ENCODE measurements around the gene RC3H2. TPM values are rescaled to one million over a fixed set of nuclear protein-coding genes. Genes with fewer than 3 reads are reported as not detected.

The RC3H2 gene
- total RNA-seq, 3 donors from 2014 or later (not counting 1 experiment from before 2014, with no cell fraction given): 74.0 to 78.8 (median 77.3) TPM

DNA sequence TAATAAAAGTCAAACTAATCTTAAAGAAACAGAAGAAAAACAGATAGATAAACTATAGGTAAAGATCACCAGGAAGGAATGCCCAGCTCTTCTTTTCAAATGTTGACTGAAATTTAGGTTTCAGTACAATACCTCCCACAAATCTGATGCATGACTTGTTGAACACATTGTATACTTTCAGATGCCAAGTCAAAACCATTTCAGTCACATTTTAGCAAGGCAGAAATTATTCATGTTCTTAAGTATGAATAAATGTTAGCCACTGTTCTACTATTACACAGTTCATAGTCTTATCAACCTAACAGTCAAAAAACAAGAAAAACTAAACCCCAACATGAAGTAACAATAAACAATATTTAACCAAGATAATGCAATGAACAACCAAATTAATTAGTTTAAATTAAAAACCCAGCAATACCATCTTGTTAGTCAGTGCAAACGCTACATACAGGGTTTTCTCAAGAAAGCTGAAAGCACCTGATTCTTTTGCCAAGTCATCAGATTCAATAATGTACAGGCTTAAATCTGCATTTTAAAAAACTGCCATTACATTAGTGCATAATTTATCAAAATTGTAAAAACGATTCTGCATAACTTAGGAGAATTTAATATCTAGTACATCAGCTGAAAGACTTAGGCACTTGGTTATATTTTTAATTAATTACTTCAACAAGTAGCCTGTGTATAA lies 56.8 kb downstream of the RC3H2 start:
- Mint-ChIP-seq H3K27me3 (ENCODE audit: low read depth in 2 of 2) (no peaks in the 10 kb centered on the region), H3K36me3 (no peaks in the 10 kb centered on the region), H3K27ac (peak overlapping the region in 1 of 2 donors; percentile 24), H3K9me3 (no peaks in the 10 kb centered on the region), H3K4me1 (no peaks in the 10 kb centered on the region), H3K4me3 (no peak overlapping the region)
- no peaks in the 10 kb centered on the region for H3K9me3 ChIP-seq (ENCODE audit: control insufficient read depth, insufficient read depth, low read length)
- no peaks in the 10 kb centered on the region for H3K27me3 ChIP-seq (ENCODE audit: control insufficient read depth, insufficient read depth, low read length)
- no peak overlapping the region for H3K4me3 ChIP-seq (ENCODE audit: low read length)
- ATAC-seq: no peak
- TF ChIP-seq, protein P1, sequence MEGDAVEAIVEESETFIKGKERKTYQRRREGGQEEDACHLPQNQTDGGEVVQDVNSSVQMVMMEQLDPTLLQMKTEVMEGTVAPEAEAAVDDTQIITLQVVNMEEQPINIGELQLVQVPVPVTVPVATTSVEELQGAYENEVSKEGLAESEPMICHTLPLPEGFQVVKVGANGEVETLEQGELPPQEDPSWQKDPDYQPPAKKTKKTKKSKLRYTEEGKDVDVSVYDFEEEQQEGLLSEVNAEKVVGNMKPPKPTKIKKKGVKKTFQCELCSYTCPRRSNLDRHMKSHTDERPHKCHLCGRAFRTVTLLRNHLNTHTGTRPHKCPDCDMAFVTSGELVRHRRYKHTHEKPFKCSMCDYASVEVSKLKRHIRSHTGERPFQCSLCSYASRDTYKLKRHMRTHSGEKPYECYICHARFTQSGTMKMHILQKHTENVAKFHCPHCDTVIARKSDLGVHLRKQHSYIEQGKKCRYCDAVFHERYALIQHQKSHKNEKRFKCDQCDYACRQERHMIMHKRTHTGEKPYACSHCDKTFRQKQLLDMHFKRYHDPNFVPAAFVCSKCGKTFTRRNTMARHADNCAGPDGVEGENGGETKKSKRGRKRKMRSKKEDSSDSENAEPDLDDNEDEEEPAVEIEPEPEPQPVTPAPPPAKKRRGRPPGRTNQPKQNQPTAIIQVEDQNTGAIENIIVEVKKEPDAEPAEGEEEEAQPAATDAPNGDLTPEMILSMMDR (IDR thresholded peaks at IDR 0.05): no peak
- intact Hi-C loops (cut with micrococcal nuclease): no loop called here
- H3K4me1 ChIP-seq (ENCODE audit: control insufficient read depth, insufficient read depth, low read length): no peaks in the 10 kb centered on the region
- WGBS (ENCODE audit: insufficient coverage): 100% methylated on average over 1 of the region's 2 CpGs
- peaks cover 44% of the 10 kb centered on the region for H3K36me3 ChIP-seq (ENCODE audit: control insufficient read depth, insufficient read depth, low read length)
- DNase-seq: no peak
- no peak overlapping the region for H3K27ac ChIP-seq (ENCODE audit: low read length)

GRCh38 chr9:122846371-122846940 lies 58.7 kb downstream of the RC3H2 start:
- TF ChIP-seq, protein P1 (IDR thresholded peaks at IDR 0.05): no peak
- Histone ChIP-seq H3K36me3 (ENCODE audit: control insufficient read depth, insufficient read depth, low read length) (peaks cover 41% of the 10 kb centered on the region), H3K27me3 (ENCODE audit: control insufficient read depth, insufficient read depth, low read length) (no peaks in the 10 kb centered on the region), H3K4me3 (ENCODE audit: low read length) (no peak overlapping the region), H3K4me1 (ENCODE audit: control insufficient read depth, insufficient read depth, low read length) (no peaks in the 10 kb centered on the region), H3K27ac (ENCODE audit: low read length) (no peak overlapping the region), H3K9me3 (ENCODE audit: control insufficient read depth, insufficient read depth, low read length) (no peaks in the 10 kb centered on the region)
- Mint-ChIP-seq H3K27me3 (ENCODE audit: low read depth in 2 of 2) (no peaks in the 10 kb centered on the region), H3K9me3 (no peaks in the 10 kb centered on the region), H3K4me3 (no peak overlapping the region), H3K36me3 (no peaks in the 10 kb centered on the region), H3K27ac (peak overlapping the region; percentile 53 to 56), H3K4me1 (no peaks in the 10 kb centered on the region)
- intact Hi-C loops (cut with micrococcal nuclease): no loop called here
- WGBS (ENCODE audit: insufficient coverage): 68% methylated on average over 5 of the region's 5 CpGs
- DNase-seq (peak in 1 of 2 donors; percentile 52), ATAC-seq (no peak)

DNA sequence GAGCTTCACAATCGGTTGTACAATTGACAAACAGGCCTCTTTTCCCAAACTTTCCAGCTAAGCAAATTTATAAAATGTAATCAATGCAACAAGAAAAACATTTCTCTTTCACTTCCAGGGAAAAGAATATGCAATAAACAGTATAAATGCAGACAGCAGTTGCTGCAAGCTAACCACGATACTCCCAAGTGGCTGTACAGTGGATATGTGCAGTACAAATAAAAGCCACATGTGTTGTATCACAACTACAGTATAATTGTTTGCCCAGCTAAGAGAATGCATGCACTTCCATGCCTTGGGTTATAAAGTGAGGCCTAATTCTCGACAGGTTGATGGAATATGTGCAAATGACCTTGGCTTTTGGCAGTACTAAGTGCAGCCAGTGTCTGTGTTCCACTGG lies 60.0 kb downstream of the RC3H2 start:
- no peaks in the 10 kb centered on the region for H3K9me3 ChIP-seq (ENCODE audit: control insufficient read depth, insufficient read depth, low read length)
- no peaks in the 10 kb centered on the region for H3K9me3 Mint-ChIP-seq
- no peaks in the 10 kb centered on the region for H3K27me3 ChIP-seq (ENCODE audit: control insufficient read depth, insufficient read depth, low read length)
- WGBS (ENCODE audit: insufficient coverage): 98% methylated on average over 2 of the region's 3 CpGs
- H3K36me3 Mint-ChIP-seq: no peaks in the 10 kb centered on the region
- no peak overlapping the region for H3K27ac ChIP-seq (ENCODE audit: low read length)
- H3K36me3 ChIP-seq (ENCODE audit: control insufficient read depth, insufficient read depth, low read length): peaks cover 31% of the 10 kb centered on the region
- no peaks in the 10 kb centered on the region for H3K4me1 Mint-ChIP-seq
- H3K27ac Mint-ChIP-seq: no peak overlapping the region
- TF ChIP-seq, protein P1 (IDR thresholded peaks at IDR 0.05): no peak
- H3K4me3 Mint-ChIP-seq: no peak overlapping the region
- H3K4me3 ChIP-seq (ENCODE audit: low read length): no peak overlapping the region
- ATAC-seq (no peak), DNase-seq (no peak)
- no peaks in the 10 kb centered on the region for H3K27me3 Mint-ChIP-seq (ENCODE audit: low read depth in 2 of 2)
- no peaks in the 10 kb centered on the region for H3K4me1 ChIP-seq (ENCODE audit: control insufficient read depth, insufficient read depth, low read length)
- intact Hi-C loops (cut with micrococcal nuclease): no loop called here
